ENCODE measurements around the gene EHMT1. TPM values are rescaled to one million over a fixed set of nuclear protein-coding genes. Genes with fewer than 3 reads are reported as not detected.

The EHMT1 gene
- total RNA-seq, 2 experiments from 2014 or later: 145 to 295 TPM

DNA sequence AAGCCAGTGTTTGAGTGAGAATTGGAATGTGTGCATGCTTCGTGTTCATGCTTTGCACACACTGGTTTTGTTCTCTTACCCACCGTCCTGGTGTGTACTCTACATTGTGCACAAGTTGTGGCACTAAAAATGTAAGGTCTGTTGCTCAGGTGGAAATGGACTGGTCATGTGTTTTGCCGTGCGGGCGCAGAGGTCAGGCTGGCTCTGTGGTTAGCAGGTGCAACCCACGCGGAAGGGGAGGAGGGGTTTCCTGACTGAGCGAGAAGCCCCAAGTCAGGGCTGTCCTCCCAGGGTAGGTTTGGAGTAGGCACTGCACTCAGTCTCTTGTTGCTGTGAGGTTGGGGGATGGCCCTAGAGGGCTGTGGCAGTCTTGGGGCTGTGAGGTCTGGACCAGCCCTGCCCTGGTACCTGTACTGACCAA lies 86.6 kb downstream of the EHMT1 start:
- Histone ChIP-seq H4K20me1 (ENCODE audit: insufficient read depth, low read length) (no peaks in the 10 kb centered on the region), H3K27ac (ENCODE audit: low read depth, low read length, poor library complexity, severe bottlenecking) (peak overlapping the region; percentile 56), H2AFZ (ENCODE audit: low read length) (no peak overlapping the region), H3K4me1 (ENCODE audit: insufficient read depth, low read length, poor library complexity, severe bottlenecking) (peaks cover 23% of the 10 kb centered on the region), H3K4me3 (ENCODE audit: low read depth, low read length, poor library complexity, severe bottlenecking) (peak overlapping the region; percentile 13), H3K4me2 (ENCODE audit: low read length) (peak overlapping the region; percentile 72), H3K9me2 (ENCODE audit: insufficient read depth, low read length) (no peaks in the 10 kb centered on the region), H3K9me3 (ENCODE audit: low read length) (peaks cover 22% of the 10 kb centered on the region), H3K36me3 (ENCODE audit: insufficient read depth, low read length) (peaks cover 61% of the 10 kb centered on the region), H3K79me2 (ENCODE audit: insufficient read depth, low read depth, low read length) (peaks cover 87% of the 10 kb centered on the region)
- intact Hi-C loops (cut with micrococcal nuclease; ENCODE audit: unreplicated experiment): no loop called here
- no TSS peak for BruUV-seq (replicated peaks)
- TF ChIP-seq CTCF (conservative IDR thresholded peaks at IDR 0.05; ENCODE audit: low read length): no peak
- no peak for TF ChIP-seq EZH2phosphoT487 (IDR thresholded peaks at IDR 0.05; ENCODE audit: borderline replicate concordance, low read depth, low read length)
- POLR2A ChIA-PET: interaction anchor here (0.8 to 0.9 kb wide), 2 partner anchors 13 to 23 kb away, joined by 3 read pairs; no protein-coding TSS in a partner anchor
- CTCF ChIA-PET (ENCODE audit: unreplicated experiment): no interaction called here
- DNase-seq (ENCODE audit: low spot score): peak; percentile 75

DNA sequence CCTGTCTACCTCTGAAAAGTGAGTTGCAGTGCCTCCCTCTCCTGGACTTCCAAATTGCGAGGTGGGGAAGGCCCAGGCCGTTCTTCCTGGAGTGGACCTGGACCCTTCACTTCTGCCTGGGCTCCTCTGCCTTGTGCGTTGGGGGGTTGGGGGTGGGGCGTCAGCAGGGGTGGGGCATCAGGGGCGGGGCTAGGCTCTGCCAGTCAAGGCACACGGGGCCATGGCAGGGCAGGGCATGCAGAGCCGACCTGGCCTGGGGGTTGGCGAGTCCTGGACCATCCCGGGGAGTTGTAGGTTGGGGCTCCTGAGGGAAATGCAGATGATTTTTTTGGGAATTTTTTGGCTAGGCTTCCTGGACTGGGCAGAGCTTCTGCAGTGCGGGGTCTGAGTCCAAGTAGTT lies 87.1 kb downstream of the EHMT1 start:
- TF ChIP-seq CTCF (conservative IDR thresholded peaks at IDR 0.05; ENCODE audit: low read length) (no peak), EZH2phosphoT487 (IDR thresholded peaks at IDR 0.05; ENCODE audit: borderline replicate concordance, low read depth, low read length) (no peak)
- Histone ChIP-seq H2AFZ (ENCODE audit: low read length) (no peak overlapping the region), H3K4me2 (ENCODE audit: low read length) (peak overlapping the region; percentile 72), H3K9me2 (ENCODE audit: insufficient read depth, low read length) (no peaks in the 10 kb centered on the region), H4K20me1 (ENCODE audit: insufficient read depth, low read length) (no peaks in the 10 kb centered on the region), H3K27ac (ENCODE audit: low read depth, low read length, poor library complexity, severe bottlenecking) (peak overlapping the region; percentile 56), H3K4me1 (ENCODE audit: insufficient read depth, low read length, poor library complexity, severe bottlenecking) (peaks cover 25% of the 10 kb centered on the region), H3K36me3 (ENCODE audit: insufficient read depth, low read length) (peaks cover 61% of the 10 kb centered on the region), H3K4me3 (ENCODE audit: low read depth, low read length, poor library complexity, severe bottlenecking) (peak overlapping the region; percentile 19), H3K9me3 (ENCODE audit: low read length) (peaks cover 18% of the 10 kb centered on the region), H3K79me2 (ENCODE audit: insufficient read depth, low read depth, low read length) (peaks cover 83% of the 10 kb centered on the region)
- no TSS peak for BruUV-seq (replicated peaks)
- intact Hi-C loops (cut with micrococcal nuclease; ENCODE audit: unreplicated experiment): no loop called here
- ChIA-PET CTCF (ENCODE audit: unreplicated experiment) (no interaction called here), POLR2A (no interaction called here)
- DNase-seq (ENCODE audit: low spot score): no peak

- H3K4me1 ChIP-seq (ENCODE audit: insufficient read depth, low read length, poor library complexity, severe bottlenecking): peaks cover 40% of the 10 kb centered on the region
- no peaks in the 10 kb centered on the region for H4K20me1 ChIP-seq (ENCODE audit: insufficient read depth, low read length)
- no peak for TF ChIP-seq CTCF (conservative IDR thresholded peaks at IDR 0.05; ENCODE audit: low read length)
- no peak for TF ChIP-seq EZH2phosphoT487 (IDR thresholded peaks at IDR 0.05; ENCODE audit: borderline replicate concordance, low read depth, low read length)
- H3K9me3 ChIP-seq (ENCODE audit: low read length): peaks cover 10% of the 10 kb centered on the region
- ChIA-PET POLR2A (no interaction called here), CTCF (ENCODE audit: unreplicated experiment) (no interaction called here)
- no TSS peak for BruUV-seq (replicated peaks)
- H3K9me2 ChIP-seq (ENCODE audit: insufficient read depth, low read length): no peaks in the 10 kb centered on the region
- DNase-seq (ENCODE audit: low spot score): no peak
- intact Hi-C loops (cut with micrococcal nuclease; ENCODE audit: unreplicated experiment): no loop called here
- no peak overlapping the region for H3K4me2 ChIP-seq (ENCODE audit: low read length)
- peaks cover 74% of the 10 kb centered on the region for H3K79me2 ChIP-seq (ENCODE audit: insufficient read depth, low read depth, low read length)
- no peak overlapping the region for H3K4me3 ChIP-seq (ENCODE audit: low read depth, low read length, poor library complexity, severe bottlenecking)
- H3K27ac ChIP-seq (ENCODE audit: low read depth, low read length, poor library complexity, severe bottlenecking): no peak overlapping the region
- peaks cover 64% of the 10 kb centered on the region for H3K36me3 ChIP-seq (ENCODE audit: insufficient read depth, low read length)
- H2AFZ ChIP-seq (ENCODE audit: low read length): no peak overlapping the region
Measured at GRCh38 chr9:137707361-137707760, 88.6 kb downstream of the EHMT1 start.
